ENCODE results near the gene GALNT12. TPM values are rescaled to one million over a fixed set of nuclear protein-coding genes. Genes with fewer than 3 reads are reported as not detected.

Gene GALNT12
- total RNA-seq, 1 donor from 2014 or later, result 1.7 TPM

DNA sequence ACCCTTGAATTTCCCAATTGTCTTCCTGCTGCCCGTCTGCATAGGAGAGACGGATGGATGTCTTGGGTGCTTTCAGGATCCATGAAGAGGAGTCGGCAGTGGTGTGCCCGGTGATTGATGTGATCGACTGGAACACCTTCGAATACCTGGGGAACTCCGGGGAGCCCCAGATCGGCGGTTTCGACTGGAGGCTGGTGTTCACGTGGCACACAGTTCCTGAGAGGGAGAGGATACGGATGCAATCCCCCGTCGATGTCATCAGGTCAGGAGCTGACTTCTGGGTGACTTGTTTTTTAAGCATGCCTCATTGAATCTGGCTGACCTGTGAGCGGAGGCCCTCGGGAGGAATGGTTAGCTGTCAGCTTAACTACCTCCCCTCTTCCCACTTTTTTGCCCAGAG lies 24.2 kb downstream of the GALNT12 start:
- H3K79me2 ChIP-seq (ENCODE audit: insufficient read depth, low read length), result no peaks in the 10 kb centered on the region
- H2AFZ ChIP-seq (ENCODE audit: low read depth, low read length), result no peak overlapping the region
- DNase-seq (ENCODE audit: low read depth) (no peak), FAIRE-seq (no peak)
- TF ChIP-seq, protein P1, sequence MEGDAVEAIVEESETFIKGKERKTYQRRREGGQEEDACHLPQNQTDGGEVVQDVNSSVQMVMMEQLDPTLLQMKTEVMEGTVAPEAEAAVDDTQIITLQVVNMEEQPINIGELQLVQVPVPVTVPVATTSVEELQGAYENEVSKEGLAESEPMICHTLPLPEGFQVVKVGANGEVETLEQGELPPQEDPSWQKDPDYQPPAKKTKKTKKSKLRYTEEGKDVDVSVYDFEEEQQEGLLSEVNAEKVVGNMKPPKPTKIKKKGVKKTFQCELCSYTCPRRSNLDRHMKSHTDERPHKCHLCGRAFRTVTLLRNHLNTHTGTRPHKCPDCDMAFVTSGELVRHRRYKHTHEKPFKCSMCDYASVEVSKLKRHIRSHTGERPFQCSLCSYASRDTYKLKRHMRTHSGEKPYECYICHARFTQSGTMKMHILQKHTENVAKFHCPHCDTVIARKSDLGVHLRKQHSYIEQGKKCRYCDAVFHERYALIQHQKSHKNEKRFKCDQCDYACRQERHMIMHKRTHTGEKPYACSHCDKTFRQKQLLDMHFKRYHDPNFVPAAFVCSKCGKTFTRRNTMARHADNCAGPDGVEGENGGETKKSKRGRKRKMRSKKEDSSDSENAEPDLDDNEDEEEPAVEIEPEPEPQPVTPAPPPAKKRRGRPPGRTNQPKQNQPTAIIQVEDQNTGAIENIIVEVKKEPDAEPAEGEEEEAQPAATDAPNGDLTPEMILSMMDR (IDR thresholded peaks at IDR 0.05; ENCODE audit: insufficient read depth, low read depth, low read length), result no peak
- TF ChIP-seq EZH2 (IDR thresholded peaks at IDR 0.05; ENCODE audit: insufficient read depth, low read length), result no peak
- peaks cover 15% of the 10 kb centered on the region for H3K27me3 Mint-ChIP-seq (ENCODE audit: low read depth, unreplicated experiment)
- H3K27ac Mint-ChIP-seq (ENCODE audit: unreplicated experiment), result no peak overlapping the region
- H3K9me3 Mint-ChIP-seq (ENCODE audit: unreplicated experiment), result peaks cover 5% of the 10 kb centered on the region
- no peaks in the 10 kb centered on the region for H3K27me3 ChIP-seq (ENCODE audit: insufficient read depth, low read length)
- no peak overlapping the region for H3K9ac ChIP-seq (ENCODE audit: low read length)
- H4K20me1 ChIP-seq (ENCODE audit: insufficient read depth, low read length), result no peaks in the 10 kb centered on the region
- H3K4me1 ChIP-seq (ENCODE audit: insufficient read depth, low read length), result no peaks in the 10 kb centered on the region
- H3K4me1 Mint-ChIP-seq (ENCODE audit: low read depth, unreplicated experiment), result no peaks in the 10 kb centered on the region
- no peak overlapping the region for H3K4me2 ChIP-seq (ENCODE audit: low read length)
- H3K9me3 ChIP-seq (ENCODE audit: insufficient read depth, low read depth, low read length), result no peaks in the 10 kb centered on the region
- H3K4me3 ChIP-seq (ENCODE audit: insufficient read depth, low read depth, low read length), result no peak overlapping the region
- no peaks in the 10 kb centered on the region for H3K36me3 ChIP-seq (ENCODE audit: insufficient read depth, low read length)
- H3K27ac ChIP-seq (ENCODE audit: low read depth, low read length), result no peak overlapping the region
- H3K36me3 Mint-ChIP-seq (ENCODE audit: low read depth, unreplicated experiment), result no peaks in the 10 kb centered on the region
- no peak overlapping the region for H3K4me3 Mint-ChIP-seq (ENCODE audit: unreplicated experiment)

DNA sequence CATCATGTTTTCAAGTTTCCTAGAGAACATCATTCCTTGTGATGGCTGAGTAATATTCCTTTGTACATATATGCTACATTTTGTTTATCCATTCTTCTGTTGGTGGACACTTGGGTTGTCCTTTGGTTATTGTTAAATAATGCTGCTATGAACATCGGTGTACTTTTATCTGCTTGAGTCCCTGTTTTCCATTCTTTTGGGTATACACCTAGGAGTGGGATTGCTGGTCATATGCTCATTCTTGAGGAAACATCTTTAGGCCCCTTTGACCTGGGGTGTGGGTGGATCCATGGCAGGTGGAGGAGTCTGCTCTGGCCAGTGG lies 25.3 kb downstream of the GALNT12 start:
- no peak for DNase-seq (ENCODE audit: low read depth)
- Mint-ChIP-seq H3K36me3 (ENCODE audit: low read depth, unreplicated experiment) (no peaks in the 10 kb centered on the region), H3K4me3 (ENCODE audit: unreplicated experiment) (no peak overlapping the region), H3K27me3 (ENCODE audit: low read depth, unreplicated experiment) (peaks cover 14% of the 10 kb centered on the region), H3K4me1 (ENCODE audit: low read depth, unreplicated experiment) (no peaks in the 10 kb centered on the region), H3K27ac (ENCODE audit: unreplicated experiment) (no peak overlapping the region), H3K9me3 (ENCODE audit: unreplicated experiment) (peaks cover 5% of the 10 kb centered on the region)
- no peak overlapping the region for H2AFZ ChIP-seq (ENCODE audit: low read depth, low read length)
- no peaks in the 10 kb centered on the region for H3K4me1 ChIP-seq (ENCODE audit: insufficient read depth, low read length)
- H4K20me1 ChIP-seq (ENCODE audit: insufficient read depth, low read length), result no peaks in the 10 kb centered on the region
- H3K27ac ChIP-seq (ENCODE audit: low read depth, low read length), result no peak overlapping the region
- H3K4me3 ChIP-seq (ENCODE audit: insufficient read depth, low read depth, low read length), result no peak overlapping the region
- H3K36me3 ChIP-seq (ENCODE audit: insufficient read depth, low read length), result no peaks in the 10 kb centered on the region
- H3K4me2 ChIP-seq (ENCODE audit: low read length), result no peak overlapping the region
- H3K9me3 ChIP-seq (ENCODE audit: insufficient read depth, low read depth, low read length), result no peaks in the 10 kb centered on the region
- TF ChIP-seq, protein P1 (IDR thresholded peaks at IDR 0.05; ENCODE audit: insufficient read depth, low read depth, low read length), result no peak
- no peak for TF ChIP-seq EZH2 (IDR thresholded peaks at IDR 0.05; ENCODE audit: insufficient read depth, low read length)
- H3K9ac ChIP-seq (ENCODE audit: low read length), result no peak overlapping the region
- FAIRE-seq, result no peak
- no peaks in the 10 kb centered on the region for H3K27me3 ChIP-seq (ENCODE audit: insufficient read depth, low read length)
- no peaks in the 10 kb centered on the region for H3K79me2 ChIP-seq (ENCODE audit: insufficient read depth, low read length)

DNA sequence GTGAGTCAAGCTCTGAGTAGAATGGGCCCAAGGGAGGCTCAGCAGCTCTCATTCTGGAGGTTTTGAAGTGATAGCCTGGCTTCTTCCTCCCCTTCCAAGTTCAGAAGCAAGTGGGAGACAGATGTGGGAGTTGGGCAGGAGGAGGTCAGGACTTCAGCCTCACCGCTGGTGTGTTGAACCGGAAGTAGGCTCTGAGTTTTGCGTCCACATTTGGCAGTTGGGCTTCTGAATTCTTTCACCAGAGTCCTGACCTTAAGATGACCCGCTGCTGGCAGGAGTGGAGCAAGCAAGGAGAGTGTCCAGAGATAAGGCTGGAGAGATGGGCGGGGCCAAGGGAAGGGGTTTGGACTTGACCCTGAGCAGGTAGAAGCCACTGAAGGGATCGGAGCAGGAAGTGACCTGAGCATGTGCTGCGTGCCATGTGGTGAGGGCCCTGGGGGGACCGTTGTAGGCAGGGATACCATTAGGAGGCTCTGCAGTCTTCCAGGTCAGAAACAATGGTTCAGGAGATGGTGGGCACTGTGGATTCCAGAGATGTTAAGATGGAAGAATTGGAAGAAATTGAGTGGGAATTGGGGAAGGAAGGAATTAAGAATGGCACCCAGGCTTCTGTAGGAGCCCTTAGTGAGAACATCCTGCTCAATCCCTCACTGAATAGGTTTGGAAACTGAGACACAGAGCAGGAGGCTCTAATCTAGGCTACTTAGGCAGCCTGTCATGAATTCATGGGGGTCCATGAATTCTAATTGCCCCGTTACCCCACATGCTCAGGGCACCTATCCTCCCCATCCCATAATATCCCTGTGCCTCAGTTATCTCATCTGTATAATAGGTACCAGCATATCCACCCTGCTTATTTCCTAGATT lies 25.9 kb downstream of the GALNT12 start:
- H4K20me1 ChIP-seq (ENCODE audit: insufficient read depth, low read length), result no peaks in the 10 kb centered on the region
- no peak for FAIRE-seq
- H2AFZ ChIP-seq (ENCODE audit: low read depth, low read length), result no peak overlapping the region
- no peak for TF ChIP-seq EZH2 (IDR thresholded peaks at IDR 0.05; ENCODE audit: insufficient read depth, low read length)
- H3K4me1 ChIP-seq (ENCODE audit: insufficient read depth, low read length), result no peaks in the 10 kb centered on the region
- no peak overlapping the region for H3K27ac ChIP-seq (ENCODE audit: low read depth, low read length)
- H3K36me3 ChIP-seq (ENCODE audit: insufficient read depth, low read length), result no peaks in the 10 kb centered on the region
- no peaks in the 10 kb centered on the region for H3K27me3 ChIP-seq (ENCODE audit: insufficient read depth, low read length)
- H3K79me2 ChIP-seq (ENCODE audit: insufficient read depth, low read length), result no peaks in the 10 kb centered on the region
- Mint-ChIP-seq H3K36me3 (ENCODE audit: low read depth, unreplicated experiment) (peaks cover 2% of the 10 kb centered on the region), H3K4me3 (ENCODE audit: unreplicated experiment) (no peak overlapping the region), H3K4me1 (ENCODE audit: low read depth, unreplicated experiment) (no peaks in the 10 kb centered on the region), H3K27me3 (ENCODE audit: low read depth, unreplicated experiment) (peaks cover 8% of the 10 kb centered on the region), H3K9me3 (ENCODE audit: unreplicated experiment) (peaks cover 2% of the 10 kb centered on the region), H3K27ac (ENCODE audit: unreplicated experiment) (no peak overlapping the region)
- H3K9me3 ChIP-seq (ENCODE audit: insufficient read depth, low read depth, low read length), result no peaks in the 10 kb centered on the region
- H3K4me3 ChIP-seq (ENCODE audit: insufficient read depth, low read depth, low read length), result no peak overlapping the region
- no peak overlapping the region for H3K4me2 ChIP-seq (ENCODE audit: low read length)
- DNase-seq (ENCODE audit: low read depth), result no peak
- H3K9ac ChIP-seq (ENCODE audit: low read length), result no peak overlapping the region
